SJCRH30 (cell line): Measurements from ENCODE around the gene F7. TPM values are rescaled to one million over a fixed set of nuclear protein-coding genes. Genes with fewer than 3 reads are reported as not detected.
A peak's percentile ranks its signal among the peaks of the same experiment; 100 is the strongest.

ENCODE experiments used
- DNase-seq, 2 experiments: peaks; one replicate each; pipeline ENCODE4 v3.0.0-alpha.2; 2015 to 2020
- H3K27ac ChIP-seq: fragments of 250-450 bp; sonication (Bioruptor Pico); 2 replicates; pipeline ENCODE4 v1.5.1; 2020; ENCODE audit warnings: mild to moderate bottlenecking, moderate library complexity
- H3K27me3 ChIP-seq: fragments of 250-450 bp; sonication (Bioruptor Pico); 2 replicates; pipeline ENCODE4 v1.5.1; 2020; ENCODE audit warnings: mild to moderate bottlenecking, moderate library complexity
- H3K36me3 ChIP-seq: fragments of 250-450 bp; sonication (Bioruptor Pico); 2 replicates; pipeline ENCODE4 v1.5.1; 2020; ENCODE audit warnings: mild to moderate bottlenecking, moderate library complexity
- H3K4me1 ChIP-seq: fragments of 250-450 bp; sonication (Bioruptor Pico); 2 replicates; pipeline ENCODE4 v1.5.1; 2020; ENCODE audit warnings: mild to moderate bottlenecking, moderate library complexity
- H3K4me3 ChIP-seq: fragments of 250-450 bp; sonication (Bioruptor Pico); 2 replicates; pipeline ENCODE4 v1.5.1; 2020; ENCODE audit warnings: mild to moderate bottlenecking, moderate library complexity
- H3K9me3 ChIP-seq: fragments of 250-450 bp; sonication (Bioruptor Pico); replicated peaks from 2 replicates; pipeline ENCODE4 v1.5.1; 2020; ENCODE audit warnings: mild to moderate bottlenecking, moderate library complexity
- total RNA-seq: library from RNA; depleted of rRNA; stranded (reverse); fragments of >200 nt; shearing (Covaris generic); gene quantifications from 2 replicates; pipeline ENCODE4 v1.2.3, GENCODE V29; 2014

Gene F7
- total RNA-seq, 1 experiment from 2014 or later: not detected

DNA sequence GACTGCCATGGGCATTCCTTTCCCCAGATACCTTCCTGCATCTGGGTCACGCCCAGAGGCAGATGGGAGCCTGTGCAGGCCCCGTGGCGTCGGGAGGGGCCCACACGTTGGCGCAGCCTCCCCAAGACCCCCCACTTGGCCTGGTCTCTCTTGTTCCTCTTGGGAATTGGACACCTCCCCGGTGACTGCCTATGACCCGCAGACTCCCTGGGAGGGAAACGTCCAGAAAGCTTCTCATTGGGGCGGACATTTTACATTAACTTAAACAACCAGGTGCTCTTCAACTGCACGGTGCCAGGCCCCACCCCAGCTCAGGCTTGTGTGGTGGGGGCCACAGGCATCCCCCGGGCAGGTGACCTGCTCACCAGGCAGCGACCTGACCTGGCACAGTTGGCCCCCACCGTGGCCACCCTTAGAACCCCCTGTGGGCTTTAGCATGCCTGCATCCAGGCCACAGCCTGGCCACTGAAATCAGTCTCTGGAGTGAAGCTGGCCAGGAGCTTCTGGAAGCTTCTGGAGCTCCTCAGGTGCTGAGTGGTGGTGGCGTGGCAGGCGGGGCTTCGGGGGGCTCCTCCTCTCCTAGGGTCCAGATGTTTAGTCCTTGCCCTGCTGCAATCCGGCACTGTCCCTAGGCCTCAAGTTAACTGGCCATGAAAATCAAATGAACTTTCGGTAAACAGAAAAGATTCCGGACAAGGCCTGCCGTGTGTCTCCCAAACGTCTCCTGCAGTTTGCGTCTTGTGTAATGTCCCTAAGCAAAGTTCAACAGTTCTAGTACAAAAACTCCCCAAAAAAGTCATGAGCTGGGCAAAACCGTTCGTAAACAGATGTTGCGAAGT, 44.3 kb downstream of the F7 start:
- Histone ChIP-seq H3K4me3 (no peak overlapping the region), H3K27ac (no peak overlapping the region), H3K9me3 (no peaks in the 10 kb centered on the region), H3K36me3 (no peaks in the 10 kb centered on the region), H3K27me3 (no peaks in the 10 kb centered on the region; the same call in 1 of the 2 replicates), H3K4me1 (peaks cover 6% of the 10 kb centered on the region; the same call in 1 of the 2 replicates)
- DNase-seq: no peak

DNA sequence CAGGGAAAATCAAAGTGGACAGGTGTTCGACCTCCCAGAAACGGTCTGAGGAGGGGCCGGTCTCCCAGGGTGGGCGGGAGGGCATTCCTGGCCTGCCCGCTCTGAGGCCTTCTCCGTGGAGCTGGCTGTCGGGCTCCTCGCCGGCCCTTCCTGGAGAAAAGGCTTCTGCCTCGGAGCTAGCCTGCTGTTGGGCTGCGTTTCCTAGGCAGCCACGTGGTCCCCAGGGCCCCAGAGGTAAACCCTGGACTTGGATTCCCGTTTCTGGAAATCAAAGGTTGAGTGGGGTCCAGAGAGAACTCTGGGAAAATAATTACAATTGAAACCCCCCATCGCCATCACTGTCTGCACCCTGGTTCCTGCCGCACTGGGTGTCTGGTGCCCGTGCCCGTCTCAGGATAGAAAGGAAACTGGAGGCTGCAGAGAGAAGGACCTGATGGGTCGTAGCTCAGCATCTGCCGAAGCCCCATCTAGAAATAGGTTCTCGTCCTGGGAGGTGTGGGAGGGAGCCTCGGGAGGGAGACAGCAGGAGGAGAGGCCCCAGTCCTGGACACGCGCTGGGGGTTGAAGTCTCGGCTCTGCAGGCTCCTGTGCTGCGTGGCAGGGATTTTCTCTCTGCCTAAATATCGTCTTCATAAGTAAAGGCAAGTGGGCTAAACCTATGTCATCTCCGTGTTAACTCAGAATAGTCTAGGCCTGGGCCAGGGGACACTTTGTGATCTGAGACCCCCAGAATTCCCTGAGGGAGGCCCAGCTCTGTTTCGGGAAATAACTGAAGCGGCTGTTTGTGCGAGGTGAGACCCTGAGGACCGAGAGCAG, 45.2 kb downstream of the F7 start:
- H3K36me3 ChIP-seq: no peaks in the 10 kb centered on the region
- H3K27me3 ChIP-seq: no peaks in the 10 kb centered on the region; the same call in 1 of the 2 replicates
- no peak overlapping the region for H3K4me3 ChIP-seq
- no peak overlapping the region for H3K27ac ChIP-seq
- no peaks in the 10 kb centered on the region for H3K9me3 ChIP-seq
- DNase-seq: peak in 1 of 2 experiments; percentile 17
- H3K4me1 ChIP-seq: peaks cover 8% of the 10 kb centered on the region; the same call in 1 of the 2 replicates

DNA sequence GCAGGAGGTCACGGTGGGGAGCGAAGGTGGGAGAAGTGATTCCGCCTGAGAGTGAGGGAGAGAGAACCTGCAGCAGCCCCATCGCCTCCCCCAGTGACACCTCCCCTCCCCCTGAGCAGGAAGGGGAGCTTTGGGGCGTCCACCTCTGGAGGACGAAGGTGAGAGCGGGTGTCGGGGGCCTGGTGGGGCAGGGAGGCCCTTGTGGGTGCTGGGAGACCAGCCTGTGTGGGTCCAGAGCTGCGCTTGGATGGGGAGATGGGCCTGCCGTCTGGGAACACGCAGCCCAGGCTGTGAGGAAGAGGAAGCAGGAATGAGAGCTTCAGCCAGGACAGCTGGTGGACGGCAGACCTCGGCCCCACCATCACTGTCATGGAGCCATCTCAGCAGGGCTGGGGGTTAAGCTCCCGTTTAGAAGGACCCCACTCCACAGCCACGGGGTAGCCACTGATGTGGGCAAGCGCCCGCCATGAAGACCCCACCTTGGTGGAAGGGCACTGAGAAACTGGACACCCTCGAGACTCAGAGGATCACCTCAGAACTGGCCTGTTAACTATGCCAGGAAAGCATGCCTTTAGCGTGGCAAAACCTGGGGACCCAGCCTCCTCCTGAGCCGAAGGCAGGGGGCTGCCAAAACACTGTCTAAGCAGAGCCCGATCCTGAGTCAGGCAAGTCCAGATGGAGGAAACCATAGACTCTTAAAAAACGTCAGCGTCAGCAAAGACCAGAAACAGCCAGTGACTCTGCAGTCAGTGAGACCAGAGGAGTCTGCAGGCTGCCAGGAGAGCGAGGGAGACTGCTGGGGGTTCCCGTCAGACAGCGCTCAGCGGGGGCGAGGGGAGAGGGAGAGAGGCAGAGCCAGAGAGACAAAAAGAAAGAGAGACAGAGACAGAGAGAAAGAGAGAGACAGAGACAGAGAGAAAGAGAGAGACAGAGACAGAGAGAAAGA, 46.4 kb downstream of the F7 start:
- Histone ChIP-seq H3K4me3 (peak overlapping the region; percentile 62; the same call in 1 of the 2 replicates), H3K4me1 (peaks cover 8% of the 10 kb centered on the region; the same call in 1 of the 2 replicates), H3K27ac (no peak overlapping the region), H3K27me3 (no peaks in the 10 kb centered on the region; the same call in 1 of the 2 replicates), H3K9me3 (no peaks in the 10 kb centered on the region), H3K36me3 (no peaks in the 10 kb centered on the region)
- no peak for DNase-seq

DNA sequence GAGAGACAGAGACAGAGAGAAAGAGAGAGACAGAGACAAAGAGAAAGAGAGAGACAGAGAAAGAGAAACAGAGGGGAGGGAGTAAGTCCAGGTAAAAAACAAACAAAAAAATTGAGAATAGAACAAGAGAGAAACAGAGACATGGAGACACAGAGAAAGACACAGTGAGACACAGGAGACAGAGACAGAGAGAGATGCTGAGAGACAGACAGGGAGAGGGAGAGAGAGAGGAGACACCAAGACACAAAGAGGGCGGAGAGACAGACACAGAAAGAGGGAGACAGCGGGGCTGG, 47.0 kb downstream of the F7 start:
- H3K4me3 ChIP-seq: peak overlapping the region; percentile 62

DNA sequence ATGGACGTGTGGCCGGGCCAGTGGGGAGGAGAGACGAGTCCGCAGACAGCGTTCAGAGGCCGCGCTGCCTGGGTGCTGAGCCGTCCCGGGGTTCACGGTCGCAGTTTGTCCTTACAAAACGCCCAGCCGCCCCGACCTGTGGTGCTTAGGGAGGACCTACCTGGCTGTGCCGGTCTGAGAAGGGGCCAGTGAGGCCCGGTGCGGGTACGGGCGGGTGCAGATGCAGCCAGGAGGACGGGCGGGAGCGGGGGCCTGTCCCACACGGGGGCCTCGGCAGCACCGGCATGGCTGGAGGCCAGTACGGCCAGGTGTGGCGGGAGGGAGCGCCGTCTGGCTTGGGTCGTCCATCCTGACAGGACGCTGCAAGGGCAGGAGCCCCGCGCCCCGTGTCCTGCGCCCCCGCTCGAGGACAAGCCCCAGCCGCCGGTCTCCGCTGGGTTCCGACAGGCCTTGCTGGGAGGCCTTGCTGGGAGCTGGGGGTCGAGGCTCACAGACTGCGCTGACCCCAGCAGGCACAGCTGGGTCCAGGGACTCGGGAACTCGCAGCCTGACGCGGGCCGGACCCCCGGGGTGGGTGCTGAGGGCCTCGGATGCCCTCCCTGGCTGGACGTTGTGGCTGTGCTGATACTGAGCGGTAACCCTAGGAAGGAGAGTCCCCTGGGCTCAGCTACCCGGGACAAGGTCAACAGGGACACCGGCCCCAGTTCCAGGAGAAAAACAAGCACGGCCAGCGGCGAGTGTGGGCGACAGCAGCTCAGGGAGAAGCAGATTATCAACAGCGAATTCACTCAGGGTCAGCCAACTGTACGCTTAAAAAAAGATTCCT, 47.6 kb downstream of the F7 start:
- H3K27me3 ChIP-seq: no peaks in the 10 kb centered on the region; the same call in 1 of the 2 replicates
- peak overlapping the region; percentile 62 for H3K4me3 ChIP-seq
- peak; percentile 31 to 43 for DNase-seq
- no peaks in the 10 kb centered on the region for H3K9me3 ChIP-seq
- H3K36me3 ChIP-seq: no peaks in the 10 kb centered on the region
- H3K27ac ChIP-seq: peak overlapping the region; percentile 53
- peaks cover 8% of the 10 kb centered on the region; the same call in 1 of the 2 replicates for H3K4me1 ChIP-seq

More for the DNA sequence above, 47.0 kb downstream of the F7 start:
- H3K27me3 ChIP-seq: no peaks in the 10 kb centered on the region; the same call in 1 of the 2 replicates
- H3K36me3 ChIP-seq: no peaks in the 10 kb centered on the region
- no peaks in the 10 kb centered on the region for H3K9me3 ChIP-seq
- H3K4me1 ChIP-seq: peaks cover 8% of the 10 kb centered on the region; the same call in 1 of the 2 replicates
- DNase-seq: no peak
- H3K27ac ChIP-seq: no peak overlapping the region

DNA sequence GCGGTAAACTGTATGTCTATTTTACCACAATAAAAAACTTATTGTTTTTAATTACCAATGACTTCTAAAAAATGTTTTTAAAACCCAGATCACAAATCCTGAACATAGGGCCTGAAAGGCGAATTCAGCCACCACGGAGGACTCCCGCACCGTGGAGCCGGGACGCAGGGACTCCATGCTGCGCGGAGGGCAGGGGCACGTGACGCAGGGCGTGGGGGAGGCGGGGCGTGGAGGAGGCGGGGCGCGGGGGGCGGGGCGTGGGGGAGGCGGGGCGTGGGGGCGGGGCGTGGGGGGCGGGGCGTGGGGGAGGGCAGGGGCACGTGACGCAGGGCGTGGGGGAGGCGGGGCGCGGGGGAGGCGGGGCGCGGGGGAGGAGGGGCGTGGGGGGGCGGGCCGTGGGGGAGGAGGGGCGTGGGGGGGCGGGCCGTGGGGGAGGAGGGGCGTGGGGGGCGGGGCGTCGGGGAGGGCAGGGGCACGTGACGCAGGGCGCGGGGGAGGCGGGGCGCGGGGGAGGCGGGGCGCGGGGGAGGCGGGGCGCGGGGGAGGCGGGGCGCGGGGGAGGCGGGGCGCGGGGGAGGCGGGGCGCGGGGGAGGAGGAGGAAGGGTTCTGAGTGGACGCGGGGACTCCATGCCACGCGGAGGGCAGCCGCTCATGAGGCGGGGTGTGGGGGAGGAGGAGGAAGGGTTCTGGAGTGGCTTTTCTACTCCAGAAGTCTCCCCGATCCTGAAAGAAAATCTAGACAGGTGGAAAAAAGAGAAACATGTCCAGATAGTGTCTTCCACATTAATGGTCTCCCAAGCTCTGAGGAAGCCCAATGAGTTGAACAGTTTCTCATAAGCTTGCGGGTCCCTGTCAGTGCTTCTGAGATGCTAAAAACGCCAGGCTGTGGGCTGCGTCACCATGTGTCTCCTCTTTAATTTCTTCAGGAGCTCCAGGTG, 48.5 kb downstream of the F7 start:
- DNase-seq: peak; percentile 73 to 77
- H3K9me3 ChIP-seq: no peaks in the 10 kb centered on the region
- H3K27ac ChIP-seq: peak overlapping the region; percentile 53
- H3K4me1 ChIP-seq: peaks cover 8% of the 10 kb centered on the region; the same call in 1 of the 2 replicates
- H3K27me3 ChIP-seq: no peaks in the 10 kb centered on the region; the same call in 1 of the 2 replicates
- peak overlapping the region; percentile 62 for H3K4me3 ChIP-seq
- H3K36me3 ChIP-seq: no peaks in the 10 kb centered on the region

DNA sequence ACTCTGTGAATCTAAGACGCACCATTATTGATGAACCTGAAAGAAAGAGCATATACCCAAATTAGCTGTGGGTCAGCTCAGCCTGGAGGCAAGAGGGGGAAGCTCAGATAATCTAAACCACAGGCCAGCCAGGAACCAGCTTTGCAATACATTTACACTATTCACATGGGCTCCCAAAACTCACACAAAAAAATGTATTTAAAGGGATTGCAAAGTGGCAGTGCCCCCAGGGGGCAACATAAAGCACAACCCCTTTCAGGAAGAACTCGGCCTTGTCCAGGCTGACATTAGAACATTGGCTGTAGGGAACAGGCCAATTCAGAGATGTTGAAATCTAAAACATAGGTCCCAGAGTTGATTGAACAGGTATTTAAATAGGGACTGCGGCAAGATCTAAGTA, 49.6 kb downstream of the F7 start:
- Histone ChIP-seq H3K36me3 (no peaks in the 10 kb centered on the region), H3K4me3 (no peak overlapping the region), H3K4me1 (peaks cover 8% of the 10 kb centered on the region; the same call in 1 of the 2 replicates), H3K27me3 (no peaks in the 10 kb centered on the region; the same call in 1 of the 2 replicates), H3K27ac (no peak overlapping the region), H3K9me3 (no peaks in the 10 kb centered on the region)
- no peak for DNase-seq

DNA sequence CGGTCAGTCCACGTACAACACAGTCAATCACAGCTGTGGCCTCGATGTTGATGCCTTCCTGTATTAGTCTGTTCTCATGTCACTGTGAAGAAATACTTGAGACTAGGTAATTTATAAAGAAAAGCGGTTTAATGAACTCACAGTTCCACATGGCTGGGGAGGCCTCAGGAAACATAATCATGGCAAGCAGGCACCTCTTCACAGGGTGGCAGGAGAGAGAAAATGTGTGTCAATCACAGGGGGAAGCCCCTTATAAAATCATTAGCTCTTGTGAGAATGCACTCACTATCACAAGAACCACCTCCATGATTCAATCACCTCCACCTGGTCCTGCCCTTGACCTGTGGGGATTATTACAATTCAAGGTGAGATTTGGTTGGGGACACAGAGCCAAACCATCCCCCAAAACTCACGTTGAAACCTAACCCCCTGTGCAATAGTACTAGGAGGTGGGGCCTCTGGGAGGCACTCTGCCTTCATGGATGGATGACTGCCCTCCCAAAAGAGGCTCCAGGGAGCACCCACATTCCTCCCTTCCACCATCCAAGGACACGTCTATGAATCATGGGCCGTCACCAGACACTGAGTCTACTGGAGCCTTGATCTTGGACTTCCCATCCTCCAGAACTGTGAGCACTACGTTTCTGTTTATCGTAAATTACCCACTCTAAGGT, 50.5 kb downstream of the F7 start:
- no peak for DNase-seq
- H3K36me3 ChIP-seq: no peaks in the 10 kb centered on the region
- peaks cover 6% of the 10 kb centered on the region for H3K27me3 ChIP-seq
- no peak overlapping the region for H3K4me3 ChIP-seq
- H3K27ac ChIP-seq: no peak overlapping the region
- peaks cover 8% of the 10 kb centered on the region; the same call in 1 of the 2 replicates for H3K4me1 ChIP-seq
- H3K9me3 ChIP-seq: no peaks in the 10 kb centered on the region

DNA sequence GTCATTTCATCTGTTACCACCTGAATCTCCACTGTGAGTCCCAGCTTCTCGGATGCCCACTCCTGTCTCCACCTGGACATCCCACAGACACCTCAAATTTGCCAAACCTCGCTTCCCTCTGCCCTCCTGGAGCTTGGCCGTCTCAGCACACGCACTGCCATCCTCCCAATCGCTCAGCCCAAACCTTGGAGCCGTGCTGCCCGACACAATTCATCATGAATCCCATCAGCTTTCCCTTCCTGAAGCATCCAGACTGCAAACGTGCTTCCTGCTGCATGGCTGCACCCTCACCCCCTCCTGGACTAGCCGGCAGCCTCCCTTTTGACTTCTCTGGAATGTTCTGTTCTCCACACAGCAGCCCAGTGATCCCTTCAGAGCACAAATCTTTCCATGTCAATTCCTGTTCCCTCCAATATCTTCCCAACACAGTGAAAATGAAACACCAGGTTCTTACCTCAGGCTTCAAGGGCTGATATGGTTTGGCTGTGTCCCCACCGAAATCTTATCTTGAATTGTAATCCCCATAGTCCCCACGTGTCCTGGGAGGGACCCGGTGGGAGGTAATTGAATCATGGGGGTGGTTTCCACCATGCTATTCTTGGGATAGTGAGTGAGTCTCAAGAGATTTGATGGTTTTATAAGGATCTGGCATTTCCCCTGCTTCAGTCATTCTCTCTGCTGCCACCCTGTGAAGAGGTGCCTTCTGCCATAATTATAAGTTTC, 51.8 kb downstream of the F7 start:
- Histone ChIP-seq H3K27ac (no peak overlapping the region), H3K27me3 (peaks cover 6% of the 10 kb centered on the region), H3K36me3 (no peaks in the 10 kb centered on the region), H3K4me3 (no peak overlapping the region), H3K9me3 (no peaks in the 10 kb centered on the region), H3K4me1 (peaks cover 8% of the 10 kb centered on the region; the same call in 1 of the 2 replicates)
- DNase-seq: no peak

DNA sequence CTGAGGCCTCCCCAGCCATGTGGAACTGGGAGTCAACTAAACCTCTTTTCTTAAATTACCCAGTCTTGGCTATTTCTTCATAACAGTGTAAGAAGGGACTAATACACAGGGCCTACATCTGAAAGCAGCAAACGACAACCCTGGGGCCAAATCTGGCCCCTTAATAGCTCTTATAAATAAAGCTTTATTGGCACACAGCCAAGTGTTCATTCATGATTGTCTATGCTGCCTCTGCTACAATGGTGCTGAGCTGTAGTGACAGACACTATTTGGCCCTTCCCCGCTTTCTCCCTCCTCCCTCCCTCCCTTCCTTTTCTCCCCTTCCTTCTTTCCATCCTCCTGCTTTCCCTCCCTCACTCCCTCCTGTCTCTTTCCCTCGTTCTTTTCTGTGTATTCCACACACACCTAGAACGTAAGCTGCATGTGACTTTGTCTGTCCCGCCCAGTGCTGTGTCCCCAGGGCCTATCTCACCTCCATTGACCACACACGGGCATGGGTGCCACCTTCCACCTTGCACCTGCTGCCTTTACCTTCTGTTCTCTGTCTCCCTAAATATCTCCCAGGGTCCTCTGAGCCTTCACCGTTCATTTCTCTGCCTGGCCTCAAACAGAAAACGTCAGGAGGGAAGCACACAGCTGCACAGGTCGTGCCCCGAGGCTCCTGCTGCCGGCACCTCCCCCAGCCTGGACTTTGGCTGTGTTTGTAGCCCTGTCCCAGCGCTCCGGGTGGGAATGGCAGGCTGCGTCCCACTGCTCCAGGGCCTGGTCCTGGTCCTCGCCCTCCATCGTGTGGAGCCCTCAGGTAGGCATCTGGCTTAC, 52.5 kb downstream of the F7 start, which contains the start of gene PROZ:
TSS of gene PROZ (plus strand) at position 720 of the 819 bp plus-strand sequence. CDS start at position 733, 13 bp downstream.
- no peak within 1 kb of the TSS for H3K27ac ChIP-seq
- peaks cover 6% of the 10 kb centered on the region for H3K27me3 ChIP-seq
- H3K36me3 ChIP-seq: no peaks in the 10 kb centered on the region
- no peak within 1 kb of the TSS for H3K4me3 ChIP-seq
- peak in 1 of 2 experiments; percentile 28 for DNase-seq
- no peaks in the 10 kb centered on the region for H3K9me3 ChIP-seq
- peaks cover 11% of the 10 kb centered on the region; the same call in 1 of the 2 replicates for H3K4me1 ChIP-seq

DNA sequence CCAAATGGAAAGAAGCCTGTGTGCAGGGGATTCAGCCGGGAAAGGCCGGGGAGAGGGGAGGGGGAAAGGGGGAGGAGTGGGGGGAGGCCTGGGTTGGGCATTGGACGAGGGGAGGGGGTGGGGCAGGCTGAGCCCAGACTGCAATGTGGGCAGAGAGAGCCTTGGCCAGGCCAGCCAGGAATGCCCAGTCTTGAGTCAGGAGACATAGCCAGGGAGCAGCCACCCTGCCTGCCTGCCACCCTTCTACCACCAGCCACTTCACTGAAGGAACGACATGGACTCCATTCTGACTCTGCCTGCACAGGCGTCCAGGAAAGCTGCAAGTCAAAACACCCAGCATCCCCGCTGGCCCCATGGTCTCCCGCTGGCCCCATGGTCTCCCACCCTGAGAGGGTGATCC, 53.4 kb downstream of the F7 start:
- DNase-seq: no peak
- Histone ChIP-seq H3K27me3 (peaks cover 6% of the 10 kb centered on the region), H3K4me1 (peaks cover 13% of the 10 kb centered on the region; the same call in 1 of the 2 replicates), H3K9me3 (no peaks in the 10 kb centered on the region), H3K36me3 (no peaks in the 10 kb centered on the region), H3K27ac (no peak overlapping the region), H3K4me3 (no peak overlapping the region)
